ENCODE results near the gene ASB10. TPM values are rescaled to one million over a fixed set of nuclear protein-coding genes. Genes with fewer than 3 reads are reported as not detected.
A peak's percentile ranks its signal among the peaks of the same experiment; 100 is the strongest.

The ASB10 gene, protein sequence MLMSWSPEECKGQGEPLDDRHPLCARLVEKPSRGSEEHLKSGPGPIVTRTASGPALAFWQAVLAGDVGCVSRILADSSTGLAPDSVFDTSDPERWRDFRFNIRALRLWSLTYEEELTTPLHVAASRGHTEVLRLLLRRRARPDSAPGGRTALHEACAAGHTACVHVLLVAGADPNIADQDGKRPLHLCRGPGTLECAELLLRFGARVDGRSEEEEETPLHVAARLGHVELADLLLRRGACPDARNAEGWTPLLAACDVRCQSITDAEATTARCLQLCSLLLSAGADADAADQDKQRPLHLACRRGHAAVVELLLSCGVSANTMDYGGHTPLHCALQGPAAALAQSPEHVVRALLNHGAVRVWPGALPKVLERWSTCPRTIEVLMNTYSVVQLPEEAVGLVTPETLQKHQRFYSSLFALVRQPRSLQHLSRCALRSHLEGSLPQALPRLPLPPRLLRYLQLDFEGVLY
- total RNA-seq, result not detected

DNA sequence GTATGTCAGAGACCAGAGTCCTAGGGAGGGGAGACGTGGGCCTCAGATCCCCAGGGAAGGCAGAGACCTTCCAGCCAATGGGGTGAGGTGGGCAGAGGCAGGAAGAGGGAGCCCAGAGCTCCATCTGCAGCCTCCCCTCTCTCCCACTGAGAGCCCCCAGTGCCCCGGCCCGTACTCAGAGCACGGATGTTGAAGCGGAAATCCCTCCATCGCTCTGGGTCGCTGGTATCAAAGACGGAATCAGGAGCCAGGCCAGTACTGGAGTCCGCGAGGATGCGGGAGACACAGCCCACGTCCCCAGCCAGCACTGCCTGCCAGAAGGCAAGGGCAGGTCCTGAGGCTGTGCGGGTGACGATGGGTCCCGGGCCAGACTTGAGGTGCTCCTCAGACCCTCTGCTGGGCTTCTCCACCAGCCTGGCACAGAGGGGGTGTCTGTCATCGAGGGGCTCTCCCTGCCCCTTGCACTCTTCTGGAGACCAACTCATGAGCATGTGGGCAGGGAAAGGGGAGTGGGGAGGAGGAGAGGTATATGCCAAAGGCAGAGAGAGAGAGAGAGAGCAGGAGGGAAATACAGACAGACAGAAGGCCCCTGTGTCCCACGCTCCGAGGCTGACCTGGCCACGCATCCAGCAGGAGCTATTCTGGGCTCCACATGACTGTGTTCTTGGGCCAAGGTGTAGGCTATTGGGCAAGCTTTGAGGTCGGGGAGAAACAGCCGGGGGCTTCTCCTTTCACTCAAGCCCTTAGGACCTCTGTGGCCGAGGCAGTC, at the start of gene ASB10:
TSS of gene ASB10 (minus strand) at position 611 of the 769 bp plus-strand sequence. CDS start at position 491, 120 bp downstream.
- DNase-seq (ENCODE audit: low spot score in 2 of 2) (no peak), FAIRE-seq (no peak)

- no peak for FAIRE-seq
Observed at GRCh38 chr7:151236406-151236805, 49.4 kb upstream of the ASB10 start.

DNA sequence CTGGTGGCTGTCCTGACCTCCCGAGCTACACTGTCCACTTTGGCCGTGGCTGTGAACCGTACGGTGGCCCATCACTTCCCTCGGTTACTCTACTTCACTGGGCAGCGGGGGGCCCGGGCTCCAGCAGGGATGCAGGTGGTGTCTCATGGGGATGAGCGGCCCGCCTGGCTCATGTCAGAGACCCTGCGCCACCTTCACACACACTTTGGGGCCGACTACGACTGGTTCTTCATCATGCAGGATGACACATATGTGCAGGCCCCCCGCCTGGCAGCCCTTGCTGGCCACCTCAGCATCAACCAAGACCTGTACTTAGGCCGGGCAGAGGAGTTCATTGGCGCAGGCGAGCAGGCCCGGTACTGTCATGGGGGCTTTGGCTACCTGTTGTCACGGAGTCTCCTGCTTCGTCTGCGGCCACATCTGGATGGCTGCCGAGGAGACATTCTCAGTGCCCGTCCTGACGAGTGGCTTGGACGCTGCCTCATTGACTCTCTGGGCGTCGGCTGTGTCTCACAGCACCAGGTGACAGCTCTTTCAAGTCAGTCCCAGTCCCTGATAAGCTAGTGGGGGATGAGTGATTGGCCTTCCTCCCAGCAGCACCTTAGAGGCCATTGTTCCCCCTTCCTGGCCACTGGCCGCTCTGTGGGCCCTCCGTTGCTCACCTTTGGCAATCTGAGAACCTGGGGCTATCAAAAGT, 48.2 kb upstream of the ASB10 start:
- FAIRE-seq (no peak), DNase-seq (ENCODE audit: low spot score in 2 of 2) (no peak)

More at GRCh38 chr7:151236406-151236805, 49.4 kb upstream of the ASB10 start:
- DNase-seq (ENCODE audit: low spot score in 2 of 2), result no peak

DNA sequence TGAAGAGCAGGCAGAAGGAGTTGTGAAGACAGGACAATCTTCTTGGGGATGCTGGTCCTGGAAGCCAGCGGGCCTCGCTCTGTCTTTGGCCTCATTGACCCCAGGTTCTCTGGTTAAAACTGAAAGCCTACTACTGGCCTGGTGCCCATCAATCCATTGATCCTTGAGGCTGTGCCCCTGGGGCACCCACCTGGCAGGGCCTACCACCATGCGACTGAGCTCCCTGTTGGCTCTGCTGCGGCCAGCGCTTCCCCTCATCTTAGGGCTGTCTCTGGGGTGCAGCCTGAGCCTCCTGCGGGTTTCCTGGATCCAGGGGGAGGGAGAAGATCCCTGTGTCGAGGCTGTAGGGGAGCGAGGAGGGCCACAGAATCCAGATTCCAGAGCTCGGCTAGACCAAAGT, 46.8 kb upstream of the ASB10 start:
- FAIRE-seq (no peak), DNase-seq (ENCODE audit: low spot score in 2 of 2) (no peak)

DNA sequence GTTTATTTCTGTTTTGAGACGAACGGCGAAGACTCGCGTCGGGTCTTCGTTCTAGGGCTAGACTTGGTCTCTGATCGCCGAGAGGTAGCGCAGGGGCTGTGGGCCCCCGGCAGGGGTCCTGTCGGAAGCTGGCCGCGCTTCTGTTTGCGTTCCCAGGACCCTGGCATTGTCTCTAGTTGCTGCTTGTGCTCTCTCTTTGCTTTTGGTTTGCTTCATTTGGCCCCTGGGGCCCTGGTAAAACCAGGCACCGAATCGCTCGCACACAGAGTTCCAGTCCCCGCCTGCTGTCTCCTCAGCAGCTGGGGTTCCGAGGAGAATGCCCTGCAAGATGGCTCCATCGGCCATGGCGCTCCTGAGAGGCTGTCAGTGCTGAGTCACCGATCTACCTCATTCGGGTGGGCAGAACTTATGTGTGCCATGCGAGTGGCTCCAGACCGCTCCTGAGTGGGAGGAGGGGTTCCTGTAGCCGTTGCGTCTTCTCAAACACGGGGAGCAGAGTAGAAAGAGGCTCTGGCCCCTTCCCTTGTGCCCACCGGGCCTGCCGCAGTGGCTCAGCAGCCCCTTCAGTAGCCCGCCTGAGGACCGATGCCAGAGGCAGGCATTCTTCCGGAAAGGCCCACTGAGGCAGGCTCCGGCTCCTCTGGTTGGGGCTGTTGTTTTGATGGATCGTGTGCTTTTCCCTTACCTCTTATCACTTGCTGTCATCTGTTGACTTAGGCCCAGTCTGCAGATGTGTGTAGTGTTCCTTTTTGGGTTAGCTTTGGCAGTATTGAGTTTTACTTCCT, 46.1 kb upstream of the ASB10 start:
- DNase-seq (ENCODE audit: low spot score in 2 of 2), result peak in 1 of 2 donors; percentile 80
- no peak for FAIRE-seq

- DNase-seq (ENCODE audit: low spot score in 2 of 2) (peak; percentile 95 to 97), FAIRE-seq (no peak)
Observed at GRCh38 chr7:151232091-151232916, 45.3 kb upstream of the ASB10 start, which contains the start of gene CHPF2. CHPF2 (plus strand) TSS chr7:151232483; CDS start chr7:151234012, 1,529 bp downstream.

GRCh38 chr7:151231080-151231479, 44.0 kb upstream of the ASB10 start:
- DNase-seq (ENCODE audit: low spot score in 2 of 2) (no peak), FAIRE-seq (no peak)

DNA sequence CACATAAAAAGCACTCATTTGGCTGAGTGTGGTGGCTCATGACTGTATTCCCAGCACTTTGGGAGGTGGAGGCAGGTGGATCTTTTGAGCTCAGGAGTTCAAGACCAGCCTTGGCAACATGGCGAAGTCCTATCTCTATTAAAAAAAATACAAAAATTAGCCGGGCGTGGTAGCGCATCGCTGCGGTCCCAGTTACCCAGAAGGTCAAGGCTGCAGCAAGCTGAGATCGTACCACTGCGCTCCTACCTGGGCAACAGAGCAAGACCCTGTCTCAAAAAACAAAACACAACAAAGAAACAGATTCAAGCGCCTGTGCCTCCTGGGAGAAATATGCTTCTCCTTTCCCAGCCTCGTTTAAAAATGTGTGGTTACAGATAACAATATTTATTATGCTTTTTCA, 42.2 kb upstream of the ASB10 start:
- DNase-seq (ENCODE audit: low spot score in 2 of 2) (no peak), FAIRE-seq (no peak)

DNA sequence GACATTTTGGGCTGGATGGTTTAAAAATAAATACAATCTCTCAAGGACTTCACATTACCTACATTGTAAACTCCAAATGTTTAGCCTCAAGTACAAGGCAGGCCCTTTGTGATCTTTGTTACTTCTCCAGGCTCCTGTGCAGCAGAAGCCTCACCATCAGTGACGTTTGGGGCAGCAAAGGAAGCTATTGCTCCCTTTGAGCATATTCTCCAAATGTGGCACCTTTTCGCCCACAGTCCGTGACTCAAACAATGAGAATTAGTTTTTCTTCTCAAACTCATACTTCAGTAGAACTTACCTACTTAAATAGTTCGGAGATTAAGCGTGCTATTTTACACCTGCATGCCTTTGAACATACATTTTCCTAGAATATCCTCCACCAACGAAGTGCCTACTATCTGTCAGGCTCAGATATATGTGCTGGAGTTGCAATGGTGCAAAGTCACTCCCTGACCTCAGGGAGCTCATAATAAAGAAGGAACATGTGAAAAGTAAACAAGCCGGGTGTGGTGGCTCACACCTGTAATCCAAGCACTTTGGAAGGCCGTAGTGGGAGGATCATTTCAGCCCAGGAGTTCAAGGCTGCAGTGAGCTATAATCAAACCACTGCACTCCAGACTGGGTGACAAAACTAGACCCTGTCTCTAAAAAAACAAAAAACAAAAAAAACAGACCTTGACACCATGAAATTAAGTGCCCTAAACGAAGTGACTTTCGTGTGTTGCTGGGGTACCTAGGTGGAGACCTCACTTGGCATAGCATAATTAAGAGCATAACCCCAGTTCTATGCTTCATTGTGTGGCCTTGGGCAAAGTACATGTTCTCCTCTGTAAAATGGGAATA, 41.2 kb upstream of the ASB10 start:
- no peak for FAIRE-seq
- no peak for DNase-seq (ENCODE audit: low spot score in 2 of 2)

GRCh38 chr7:151226875-151227782, 40.1 kb upstream of the ASB10 start, which contains the start of gene ABCF2:
ABCF2 (minus strand) TSS chr7:151227205; CDS start chr7:151226458, 747 bp downstream.
- peak; percentile 94 to 98 for DNase-seq (ENCODE audit: low spot score in 2 of 2)
- no peak for FAIRE-seq

- FAIRE-seq, result no peak
- DNase-seq (ENCODE audit: low spot score in 2 of 2), result no peak
Observed at GRCh38 chr7:151226560-151226874, 39.5 kb upstream of the ASB10 start.

DNA sequence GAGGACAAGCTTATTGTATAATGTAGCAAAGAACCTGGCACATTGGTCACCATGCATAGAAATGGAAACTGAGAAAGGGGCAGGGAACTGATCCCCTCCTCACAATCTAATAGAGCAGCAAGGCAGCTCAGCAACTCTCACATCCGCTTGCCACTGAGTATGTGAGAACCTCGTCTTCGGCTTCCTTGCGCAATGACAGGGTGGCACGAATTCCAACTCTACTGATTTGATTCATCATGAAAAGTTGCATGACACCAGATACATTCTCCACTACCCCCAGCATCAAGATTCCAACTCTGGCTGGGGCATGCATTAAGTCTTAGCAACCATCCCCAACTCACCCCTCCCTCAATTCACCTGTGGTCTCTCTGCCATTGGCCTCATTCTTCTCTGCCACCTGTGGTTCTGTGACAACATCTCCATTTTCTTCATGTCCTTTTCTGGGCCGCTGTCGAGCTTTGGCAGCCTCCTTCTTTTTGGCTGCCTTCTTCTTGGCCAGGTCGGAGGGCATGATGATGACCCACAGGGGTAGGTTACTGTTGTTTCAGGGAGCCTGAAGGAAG, 39.0 kb upstream of the ASB10 start:
- DNase-seq (ENCODE audit: low spot score in 2 of 2) (no peak), FAIRE-seq (no peak)

- FAIRE-seq (no peak), DNase-seq (ENCODE audit: low spot score in 2 of 2) (no peak)
Observed at GRCh38 chr7:151223728-151224127, 36.7 kb upstream of the ASB10 start.

GRCh38 chr7:151218170-151218569, 31.1 kb upstream of the ASB10 start:
- DNase-seq (ENCODE audit: low spot score in 2 of 2) (no peak), FAIRE-seq (no peak)

GRCh38 chr7:151215396-151215795, 28.3 kb upstream of the ASB10 start:
- FAIRE-seq, result no peak
- DNase-seq (ENCODE audit: low spot score in 2 of 2), result no peak

DNA sequence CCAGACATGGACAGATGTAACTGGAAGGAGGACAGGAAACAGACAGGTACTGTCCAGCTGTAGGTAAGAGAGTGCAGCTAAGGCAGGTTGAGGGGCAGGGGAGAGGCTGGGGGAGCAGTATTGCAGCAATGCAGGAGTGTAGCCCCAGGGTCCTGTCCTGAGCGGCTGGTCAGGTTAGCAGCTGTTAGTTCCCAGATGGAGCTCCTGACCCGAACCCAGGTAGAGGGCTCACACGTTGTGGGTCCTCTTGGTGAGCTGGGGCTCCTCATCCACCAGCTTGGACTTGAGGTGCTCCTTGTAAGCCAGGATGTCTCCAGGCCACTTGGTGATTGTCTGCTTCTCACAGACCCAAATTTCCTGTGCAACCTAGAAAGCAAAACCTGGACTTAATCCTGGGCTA, 26.8 kb upstream of the ASB10 start:
- no peak for FAIRE-seq
- DNase-seq (ENCODE audit: low spot score in 2 of 2), result no peak

GRCh38 chr7:151212626-151213025, 25.6 kb upstream of the ASB10 start:
- no peak for FAIRE-seq

More at GRCh38 chr7:151212626-151213025, 25.6 kb upstream of the ASB10 start:
- DNase-seq (ENCODE audit: low spot score in 2 of 2), result no peak
